Kidney tubule cell (primary cell): ENCODE data around the gene DDAH1.
A peak's percentile ranks its signal among the peaks of the same experiment; 100 is the strongest.
"Not testable (repeated sequence)": the region's sequence is repeated elsewhere in the genome, so short reads cannot be mapped to it uniquely, and the experiment has no call there.

Experiments used
- DNase-seq: peaks from one replicate; pipeline ENCODE4 v3.0.0-alpha.2; 2018; ENCODE audit warnings: low spot score

The DDAH1 gene

DNA sequence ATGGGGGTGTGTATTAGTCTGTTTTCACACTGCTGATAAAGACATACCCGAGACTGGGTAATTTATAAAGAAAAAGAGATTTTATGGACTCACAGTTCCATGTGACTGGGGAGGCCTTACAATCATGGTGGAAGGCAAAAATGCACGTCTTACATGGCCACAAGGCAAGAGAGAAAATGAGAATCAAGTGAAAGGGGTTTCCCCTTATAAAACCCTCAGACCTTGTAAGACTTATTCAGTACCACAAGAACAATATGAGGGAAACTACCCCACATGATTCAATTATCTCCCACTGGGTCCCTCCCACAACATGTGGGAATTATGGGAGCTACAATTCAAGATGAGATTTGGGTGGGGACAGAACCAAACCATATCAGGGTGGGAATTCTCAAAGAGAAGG is 5.2 kb upstream of the DDAH1 start:
- DNase-seq = not testable (repeated sequence)

DNA sequence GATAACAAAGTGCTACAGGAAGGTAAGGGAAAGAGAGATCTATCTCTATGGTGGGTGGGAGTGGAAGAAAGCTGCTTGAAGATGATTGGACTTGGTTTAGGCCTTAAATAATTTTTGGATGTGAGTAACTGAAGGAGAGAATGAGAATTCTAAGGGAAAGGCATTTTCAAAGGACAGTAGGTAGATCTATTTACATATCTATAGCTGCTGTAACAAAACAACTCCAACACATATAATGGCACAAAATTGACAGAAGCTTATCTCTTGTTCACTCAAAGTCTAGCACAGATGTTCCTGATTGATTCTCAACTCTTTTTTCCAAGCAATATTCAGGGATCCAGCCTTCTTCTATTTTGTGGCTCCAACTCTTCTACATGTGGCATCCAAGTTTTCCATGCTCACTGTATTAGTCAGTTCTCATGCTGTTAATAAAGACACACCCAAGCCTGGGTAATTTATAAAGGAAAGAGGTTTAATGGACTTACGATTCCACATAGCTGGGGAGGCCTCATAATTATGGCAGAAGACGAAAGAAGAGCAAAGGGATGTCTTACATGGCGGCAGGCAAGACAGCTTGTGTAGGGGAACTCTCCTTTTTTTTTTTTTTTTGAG is 3.1 kb upstream of the DDAH1 start:
- no peak for DNase-seq

DNA sequence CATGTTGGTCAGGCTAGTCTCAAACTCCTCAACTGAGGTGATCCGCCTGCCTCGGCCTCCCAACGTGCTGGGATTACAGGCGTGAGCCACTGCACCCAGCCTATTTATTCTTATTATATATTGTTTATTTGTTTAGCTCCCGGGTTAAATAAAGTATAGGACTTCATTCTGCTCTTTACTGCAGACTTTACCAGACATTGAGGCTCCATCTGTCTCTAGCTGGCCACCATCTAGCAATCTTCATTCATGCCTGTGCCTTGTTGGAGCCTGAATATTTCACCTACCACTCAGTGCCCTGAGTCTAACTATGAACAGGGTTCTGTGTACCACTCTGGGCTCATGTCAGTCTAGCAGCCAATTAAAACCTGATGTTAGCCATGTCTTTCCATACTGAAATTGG is 2.1 kb upstream of the DDAH1 start:
- no peak for DNase-seq

DNA sequence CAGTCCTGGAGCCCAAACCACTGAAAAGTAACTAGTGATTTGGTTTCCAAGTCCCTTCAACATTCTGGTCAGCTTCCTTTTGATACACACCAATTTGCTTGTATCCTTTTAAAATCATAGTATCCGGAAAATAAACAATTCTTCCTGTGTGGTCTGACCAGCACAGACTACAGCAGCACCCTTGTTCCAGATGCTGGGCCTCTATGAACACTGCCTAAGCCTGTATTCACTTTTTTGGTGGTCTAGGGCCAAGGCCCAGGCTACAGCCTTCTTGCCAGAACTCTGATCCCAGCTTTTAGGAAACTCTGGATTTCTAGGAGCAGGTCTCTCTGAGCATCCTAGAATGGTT is 801 bp upstream of the DDAH1 start:
- DNase-seq = no peak

DNA sequence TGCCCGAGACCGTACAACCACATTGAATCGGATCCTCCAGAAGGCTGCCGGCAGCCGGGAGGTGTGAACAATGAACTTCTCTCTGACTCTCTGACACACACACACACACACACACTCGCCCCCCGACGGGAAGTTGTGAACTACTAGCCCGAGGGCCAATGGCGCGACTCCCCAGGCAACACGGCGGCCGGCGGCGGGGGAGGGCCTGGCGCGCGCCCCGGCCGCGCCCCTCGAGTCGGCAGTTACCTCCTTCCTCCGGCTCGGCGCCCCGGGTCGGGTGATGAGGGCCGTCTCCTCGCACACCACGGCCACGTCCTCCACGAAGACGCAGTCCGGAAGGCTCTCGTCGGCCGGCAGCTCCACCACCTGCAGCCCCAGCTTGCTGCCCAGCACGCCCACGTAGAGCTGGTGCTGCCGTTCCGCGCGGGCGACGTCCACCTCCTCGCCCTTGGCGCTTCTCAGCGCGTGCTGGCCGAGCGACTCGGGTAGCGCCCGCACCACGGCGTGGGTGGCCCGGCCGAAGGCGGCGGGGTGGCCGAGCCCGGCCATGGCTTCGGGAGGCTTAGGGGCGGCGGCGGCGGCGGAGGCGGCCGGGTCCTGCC is 361 bp downstream of the DDAH1 start:
- peak; percentile 87 for DNase-seq

DNA sequence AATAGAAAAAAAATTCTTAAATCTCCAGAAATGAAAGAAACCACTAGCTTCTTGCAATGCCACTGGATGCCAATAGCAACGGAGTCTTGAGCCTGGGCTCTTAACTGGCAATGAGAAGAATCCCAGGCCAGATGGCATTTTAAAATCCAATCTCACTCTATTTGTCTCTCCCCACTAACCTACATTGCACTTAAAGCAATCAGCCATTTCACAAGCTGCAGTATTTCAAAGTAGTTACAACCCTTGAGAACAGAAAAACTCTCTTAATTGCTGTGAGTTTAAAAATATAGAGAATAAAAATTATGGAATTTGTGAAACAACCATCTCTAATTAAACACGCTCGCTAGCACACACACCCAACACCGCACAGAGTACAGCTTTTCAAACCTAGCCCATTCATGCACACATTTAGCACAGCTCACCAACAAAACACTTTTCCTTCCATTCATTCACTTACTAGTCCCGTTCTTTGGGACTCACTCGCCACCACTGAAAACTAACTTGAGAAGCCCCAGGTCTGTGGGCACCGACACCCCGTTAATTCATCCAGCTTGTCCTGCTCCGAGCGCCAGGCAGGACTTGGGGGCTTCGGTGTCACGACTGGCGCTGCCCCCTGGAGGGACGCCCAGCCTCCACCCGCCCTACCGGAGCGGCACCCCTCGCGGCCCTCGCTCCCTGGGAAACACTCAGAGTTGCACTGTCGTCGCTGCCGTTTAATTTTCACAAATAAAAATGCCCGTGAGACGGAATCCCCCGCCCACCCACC is 1.0 kb downstream of the DDAH1 start:
- DNase-seq = no peak

DNA sequence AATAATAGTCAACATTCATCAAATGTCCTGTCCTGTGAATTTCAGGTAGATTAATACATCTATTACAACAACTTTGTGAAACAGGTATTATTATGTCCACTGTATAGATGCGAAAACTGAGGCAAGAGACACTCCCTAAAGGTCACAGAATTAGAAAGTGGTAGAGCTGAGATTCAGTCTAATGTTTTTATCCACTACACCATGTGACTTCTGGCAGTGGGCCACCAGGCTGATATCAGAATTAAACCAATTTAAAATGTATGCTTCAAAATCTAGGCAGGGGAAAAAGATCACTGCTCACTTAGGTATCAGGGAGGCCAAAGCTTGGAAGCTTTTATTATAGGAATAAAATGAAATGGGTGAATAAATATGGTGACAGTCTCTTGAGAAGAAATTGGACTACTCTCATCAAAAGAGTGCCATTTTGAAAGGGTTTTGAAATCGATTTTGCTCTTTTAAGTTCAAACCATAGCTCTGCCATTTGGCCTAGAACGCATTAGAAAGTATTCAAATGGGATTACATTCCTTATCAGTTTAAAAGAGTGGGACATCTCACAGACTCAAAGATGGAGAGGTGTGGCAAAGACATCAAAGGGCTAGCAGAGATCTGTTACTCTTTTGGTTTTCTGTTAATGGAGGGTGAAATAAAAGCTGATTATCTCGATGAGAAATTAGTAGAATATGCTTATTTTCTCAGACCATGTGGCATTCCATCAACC is 1.9 kb downstream of the DDAH1 start:
- no peak for DNase-seq

DNA sequence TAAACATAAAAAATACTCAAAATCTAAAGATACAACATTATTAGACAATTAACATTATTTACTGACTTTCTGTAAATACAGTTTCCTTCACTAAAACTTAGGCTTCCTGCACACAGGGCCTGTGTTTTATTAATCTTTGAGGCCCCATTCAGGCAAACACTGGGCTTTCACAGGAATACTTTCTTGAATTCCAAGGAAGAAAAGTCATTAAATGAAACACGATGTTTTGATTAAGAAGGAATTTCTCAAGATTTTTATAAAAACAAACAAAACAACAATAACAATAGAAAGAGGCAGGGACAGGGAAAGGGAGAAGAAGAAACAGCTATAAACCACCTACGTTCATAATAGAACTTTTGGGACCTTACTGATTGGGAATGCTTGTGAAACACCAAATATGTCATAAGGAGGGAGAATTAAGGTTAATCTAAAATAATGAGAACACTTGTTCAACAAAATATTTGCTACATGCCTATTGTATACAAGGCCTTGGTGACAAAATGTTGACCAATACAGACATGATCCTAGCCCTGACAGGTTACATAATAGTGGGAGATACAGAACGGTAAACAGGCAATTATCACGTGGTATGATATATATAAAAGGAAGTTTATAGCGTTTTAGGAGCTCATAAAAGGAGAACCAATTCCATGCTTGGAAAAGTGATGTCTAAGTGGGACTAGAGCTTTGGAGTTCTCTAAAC is 3.6 kb downstream of the DDAH1 start:
- no peak for DNase-seq

DNA sequence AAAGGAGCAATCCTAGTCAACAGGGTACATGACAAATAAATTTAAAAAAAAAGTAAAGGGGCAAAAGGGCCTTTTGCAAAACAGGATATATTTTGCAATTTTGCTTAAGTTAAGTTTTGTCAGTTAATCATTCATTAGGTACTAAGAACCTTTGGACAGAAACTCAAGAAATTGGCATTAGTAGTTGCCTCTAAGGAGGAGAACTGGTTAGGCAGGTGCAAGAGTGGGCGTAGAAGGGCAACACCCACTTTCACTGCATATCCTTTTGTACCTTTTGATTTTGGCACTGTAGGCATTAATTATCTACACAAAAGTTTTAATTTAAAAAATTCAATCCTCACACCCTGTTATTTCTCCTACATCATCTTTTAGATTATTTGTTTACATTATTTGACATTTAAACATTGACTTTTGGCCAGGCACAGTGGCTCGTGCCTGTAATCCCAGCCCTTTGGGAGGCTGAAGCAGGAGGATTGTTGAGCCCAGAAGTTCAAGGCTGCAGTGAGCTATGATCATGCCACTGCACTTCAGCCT is 4.3 kb downstream of the DDAH1 start:
- DNase-seq = peak; percentile 39

DNA sequence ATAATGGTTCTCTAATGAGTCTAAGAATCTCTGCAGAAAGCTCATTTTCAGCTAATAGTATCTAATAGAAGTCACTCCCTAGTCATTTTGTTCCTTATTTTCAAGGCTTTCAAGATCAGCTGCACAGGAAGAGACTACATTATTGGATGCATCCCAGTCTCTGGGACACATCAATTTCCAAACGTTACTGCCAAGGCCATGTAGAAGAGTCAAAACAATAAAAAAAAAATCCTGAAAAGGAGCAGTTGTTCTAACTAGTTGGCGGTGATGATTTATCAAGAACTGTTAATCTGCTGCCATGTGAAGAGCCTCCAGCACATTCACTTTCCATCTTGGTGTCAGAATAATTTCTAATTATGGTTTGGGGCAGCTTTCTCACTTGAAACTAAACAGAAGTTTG is 5.7 kb downstream of the DDAH1 start:
- DNase-seq = no peak

DNA sequence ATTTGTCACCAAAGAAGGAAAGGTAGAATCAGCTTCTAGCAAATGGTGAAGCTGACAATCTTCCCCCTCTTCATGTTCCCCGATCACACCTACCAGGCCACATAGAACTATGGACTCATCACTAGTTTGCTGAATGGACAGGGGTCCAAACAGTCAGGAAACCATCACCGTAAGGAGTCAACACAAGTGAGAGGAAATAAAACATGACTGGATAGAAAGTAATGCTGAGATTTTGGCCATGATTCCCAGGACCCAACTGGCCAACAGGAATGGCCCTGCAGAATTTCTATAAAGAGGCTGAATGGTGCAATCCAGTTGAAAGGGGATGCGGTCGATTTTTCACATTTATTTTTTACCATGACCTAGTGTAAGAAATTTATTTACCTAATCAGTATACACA is 10.7 kb downstream of the DDAH1 start:
- no peak for DNase-seq

DNA sequence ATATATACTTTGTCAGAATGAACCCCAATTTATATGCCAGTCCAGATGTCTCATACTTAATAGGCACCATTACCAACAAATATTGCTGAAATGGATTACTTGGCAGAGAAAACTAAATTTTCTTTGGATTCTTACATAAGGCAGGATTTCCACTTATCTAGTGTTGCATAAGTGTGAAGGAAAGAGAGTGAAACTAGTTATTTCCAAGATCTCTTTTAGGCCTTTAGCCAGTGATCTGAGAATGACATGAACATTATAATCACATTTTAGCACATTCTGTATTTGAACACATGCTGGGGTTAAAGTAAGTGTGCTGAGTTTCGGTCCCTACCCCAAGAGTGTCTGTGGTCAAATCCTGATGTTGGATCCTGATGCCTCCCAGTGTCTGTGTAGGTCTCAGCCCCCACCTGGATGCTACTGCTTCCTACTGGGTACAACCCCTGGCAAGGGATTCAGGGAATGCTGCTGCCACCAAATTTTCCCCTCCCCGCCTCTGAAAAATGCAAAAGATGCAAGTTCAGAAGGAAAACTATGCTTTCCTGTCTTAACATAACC is 11.2 kb downstream of the DDAH1 start:
- no peak for DNase-seq

DNA sequence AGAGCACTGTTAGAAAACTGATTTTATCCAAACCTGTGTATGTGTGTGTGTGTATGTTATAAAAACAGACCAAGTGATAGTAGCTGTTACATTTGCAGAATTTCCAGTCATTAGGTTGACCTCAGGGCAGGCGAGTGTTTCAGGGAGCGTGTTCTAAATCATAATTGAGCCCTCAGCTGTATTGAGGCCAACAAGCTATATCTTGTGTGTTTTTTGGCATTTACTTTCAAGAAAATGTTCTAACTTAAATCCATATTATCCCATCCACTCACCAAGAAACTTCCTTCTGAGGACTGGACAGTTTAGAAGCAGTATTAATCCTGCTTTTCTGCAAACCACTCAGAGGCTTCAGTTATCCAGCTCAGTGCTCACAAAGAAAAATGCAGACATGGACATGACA is 12.0 kb downstream of the DDAH1 start:
- DNase-seq = no peak

DNA sequence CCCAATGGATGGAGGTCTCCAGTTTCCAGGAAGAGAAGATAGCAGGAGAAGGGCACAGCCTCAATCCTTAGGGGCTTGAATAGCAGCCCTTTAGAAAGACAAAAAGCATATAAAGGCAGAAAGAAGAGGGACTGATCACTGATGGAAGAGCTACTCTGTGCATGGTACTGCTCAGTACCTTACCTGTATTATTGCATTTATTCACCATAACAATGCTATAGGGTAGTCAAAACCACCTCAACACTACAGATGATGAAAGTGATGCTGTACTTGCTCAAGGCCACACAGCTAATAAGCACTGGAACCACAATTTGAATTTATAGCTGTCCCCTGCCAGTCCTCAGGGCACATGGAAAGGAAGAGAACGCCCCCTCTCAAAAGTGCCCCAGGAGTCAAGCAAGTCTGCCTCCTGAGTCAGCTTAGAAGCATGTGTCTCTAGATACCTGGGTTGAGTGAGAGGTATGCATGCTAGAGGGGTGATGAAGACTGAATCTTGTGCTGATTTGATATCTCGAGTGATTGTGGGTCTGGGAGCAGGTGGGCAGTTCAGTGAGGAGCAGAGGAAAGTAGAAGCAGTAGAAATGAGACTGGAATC is 13.6 kb downstream of the DDAH1 start:
- peak; percentile 89 for DNase-seq

DNA sequence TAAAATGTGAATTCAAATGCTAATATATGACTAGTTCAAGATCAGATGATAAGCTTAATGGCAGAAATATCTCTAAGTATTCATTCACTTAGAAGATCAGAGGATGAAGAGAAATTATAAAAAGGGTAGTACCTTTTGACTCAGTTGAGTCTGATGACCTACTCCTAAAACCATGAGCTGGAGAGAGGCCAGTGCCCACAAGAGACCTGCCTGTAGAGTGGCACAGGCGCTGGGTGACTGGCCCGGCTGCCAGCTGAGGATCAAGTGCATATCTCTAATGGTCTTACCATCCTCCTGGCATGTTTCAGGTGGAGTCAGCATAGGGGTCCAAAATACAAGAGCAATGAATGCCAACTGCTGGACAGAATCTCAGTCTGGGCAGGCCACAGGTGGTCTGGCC is 14.1 kb downstream of the DDAH1 start:
- DNase-seq = peak; percentile 86

DNA sequence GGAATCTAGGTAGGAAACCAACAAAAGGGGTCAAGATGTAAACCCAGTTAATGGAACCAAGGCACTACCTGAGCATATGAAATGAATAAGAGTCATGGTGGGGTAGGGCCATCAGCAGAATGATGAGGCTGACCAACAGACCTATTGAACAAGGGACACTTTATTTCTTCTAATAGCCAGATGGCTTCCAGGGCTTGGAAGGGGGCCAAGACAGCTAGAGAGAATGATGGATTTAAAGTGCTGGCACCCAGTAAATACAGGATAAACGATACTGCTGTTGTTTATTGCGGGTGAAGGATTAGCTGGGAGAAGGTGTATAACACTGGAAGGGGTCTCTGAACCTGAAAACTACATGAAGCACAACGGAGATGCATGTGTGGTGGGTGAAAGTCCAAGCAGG is 15.6 kb downstream of the DDAH1 start:
- DNase-seq = no peak

DNA sequence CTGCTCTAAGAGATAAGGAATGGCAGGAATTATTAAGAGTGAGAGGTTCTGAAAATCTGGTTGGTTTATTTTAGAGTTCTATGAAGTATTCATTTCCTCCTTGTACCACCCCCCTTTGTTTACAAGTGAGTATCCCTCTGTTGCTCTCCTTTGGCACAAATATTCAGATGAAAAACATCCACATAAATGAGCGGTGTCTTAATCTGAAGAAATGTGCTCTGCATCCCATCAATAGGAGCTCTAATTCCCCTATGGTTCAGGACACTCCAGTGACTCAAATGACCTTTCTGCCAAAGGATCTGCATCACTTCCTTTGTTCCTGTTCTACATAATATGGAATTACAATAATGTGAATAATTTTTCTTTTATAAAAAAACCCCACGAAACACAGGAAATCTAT is 16.6 kb downstream of the DDAH1 start:
- DNase-seq = no peak

DNA sequence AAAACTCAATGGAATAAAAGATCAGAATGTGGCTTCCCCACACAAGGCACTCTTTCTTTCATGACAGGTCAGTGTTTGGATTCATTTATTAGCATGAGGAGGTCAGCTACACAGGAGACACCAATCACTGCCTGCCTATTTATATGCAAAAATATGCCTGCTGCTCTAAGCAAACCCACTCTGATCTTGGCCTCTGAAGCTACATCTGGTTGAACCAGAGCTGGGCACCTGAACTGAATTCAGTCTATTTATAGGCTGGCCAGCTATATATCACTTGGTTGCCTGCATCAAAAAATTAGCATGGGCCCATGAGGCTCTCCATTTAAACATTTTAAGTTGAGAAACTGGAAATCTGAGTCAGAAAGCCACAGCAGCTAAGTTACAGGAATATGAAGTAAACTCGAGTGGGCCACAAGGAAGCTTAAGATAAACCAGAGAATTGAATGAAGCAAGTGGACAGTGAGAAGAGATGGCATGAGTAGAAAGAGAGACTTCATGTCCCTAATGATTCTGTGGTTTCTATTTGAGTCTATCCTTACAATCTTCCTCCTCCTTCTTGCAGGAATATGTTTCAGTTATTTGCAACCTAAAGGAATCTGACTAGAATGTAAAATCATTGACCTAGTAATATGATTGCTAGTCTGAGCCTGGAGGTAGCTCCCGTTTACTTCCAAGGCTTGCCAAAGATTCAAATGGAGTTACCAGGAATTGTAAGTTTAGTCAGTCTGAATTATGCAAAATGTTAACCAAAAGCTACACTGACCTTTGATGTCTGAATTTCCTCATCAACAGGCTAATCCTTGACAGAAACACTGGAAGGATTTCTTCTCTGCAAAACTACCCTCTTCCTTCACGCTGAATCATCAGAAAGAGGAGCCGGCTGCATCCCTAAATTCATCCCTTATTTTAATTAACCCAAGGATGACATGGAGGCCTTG is 17.7 kb downstream of the DDAH1 start:
- DNase-seq = no peak

DNA sequence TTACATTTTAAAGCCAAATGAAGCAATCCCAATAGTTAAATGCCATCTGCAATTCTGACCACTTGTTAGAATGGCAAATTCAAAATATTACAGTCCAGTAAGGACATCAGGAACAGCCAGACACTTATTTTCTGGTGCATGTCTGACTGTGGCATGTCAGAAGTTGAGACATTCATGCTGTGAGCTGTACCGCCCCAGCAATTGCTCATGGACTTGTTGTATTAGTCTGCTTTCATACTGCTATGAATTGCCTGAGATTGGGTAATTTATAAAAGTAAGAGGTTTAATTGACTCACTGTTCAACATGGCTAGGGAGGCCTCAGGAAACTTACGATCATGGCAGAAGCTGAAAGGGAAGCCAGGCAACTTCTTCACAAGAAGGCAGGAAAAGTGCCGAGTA is 19.1 kb downstream of the DDAH1 start:
- DNase-seq = no peak

DNA sequence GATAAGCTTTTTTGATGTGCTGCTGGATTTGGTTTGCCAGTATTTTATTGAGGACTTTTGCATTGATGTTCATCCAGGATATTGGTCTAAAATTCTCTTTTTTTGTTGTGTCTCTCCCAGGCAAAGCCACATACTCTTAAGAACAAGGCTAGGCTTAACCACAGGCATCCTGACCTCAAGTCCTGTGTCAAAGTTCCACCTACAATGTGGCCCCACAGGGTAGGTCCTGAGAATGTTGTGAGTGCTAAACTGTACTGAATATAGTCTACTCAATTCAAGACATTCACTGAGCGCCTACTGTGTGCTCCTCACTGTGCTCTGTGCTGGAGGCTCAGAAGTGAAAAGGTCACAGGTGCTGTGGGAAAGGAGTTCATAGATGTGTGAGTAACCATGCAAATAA is 20.6 kb downstream of the DDAH1 start:
- no peak for DNase-seq
